Lung (tissue), 12 donors: Measurements from ENCODE around the gene WDR1. TPM values are rescaled to one million over a fixed set of nuclear protein-coding genes. Genes with fewer than 3 reads are reported as not detected.

ENCODE experiments used
- ATAC-seq: fragments of 200-7000 bp; cut with Tn5 transposase; one replicate; pipeline ENCODE4 v1.9.1; 2020; ENCODE audit warnings: moderate number of reproducible peaks; ENCODE audit not compliant: insufficient read depth, low FRiP score
- DNase-seq, 3 donors: peaks; one replicate each; pipeline ENCODE4 v3.0.0-alpha.2; 2013 to 2017
- H3K27ac ChIP-seq, 2 donors: one replicate each; pipeline ENCODE4 v1.5.1; 2013; ENCODE audit warnings: mild to moderate bottlenecking in 2 of 2, moderate library complexity in 2 of 2, control low read depth in 1 of 2, inconsistent platforms in 1 of 2, low read depth in 1 of 2, low read length in 1 of 2
- H3K27me3 ChIP-seq, 3 donors: one replicate each; pipeline ENCODE4 v1.5.1; 2013; ENCODE audit warnings: low read length in 2 of 3; ENCODE audit not compliant: control insufficient read depth in 3 of 3, insufficient read depth in 3 of 3
- H3K36me3 ChIP-seq, 4 donors: one replicate each; pipeline ENCODE4 v1.5.1; 2013; ENCODE audit warnings: low read length in 4 of 4, mild to moderate bottlenecking in 1 of 4, moderate library complexity in 1 of 4; ENCODE audit not compliant: control insufficient read depth in 4 of 4, insufficient read depth in 4 of 4
- H3K4me1 ChIP-seq, 5 donors: one replicate each; pipeline ENCODE4 v1.5.1; 2013; ENCODE audit warnings: low read length in 5 of 5, mild to moderate bottlenecking in 2 of 5, moderate library complexity in 1 of 5; ENCODE audit not compliant: control insufficient read depth in 5 of 5, insufficient read depth in 5 of 5
- H3K4me3 ChIP-seq: one replicate; pipeline ENCODE4 v1.5.1; 2013; ENCODE audit warnings: mild to moderate bottlenecking, control low read depth, moderate library complexity
- H3K9ac ChIP-seq, 2 donors: one replicate each; pipeline ENCODE4 v1.5.1; 2013; ENCODE audit warnings: low read length in 2 of 2, control low read depth in 1 of 2; ENCODE audit not compliant: insufficient read depth in 1 of 2
- H3K9me3 ChIP-seq, 4 donors: one replicate each; pipeline ENCODE4 v1.5.1; 2013; ENCODE audit warnings: low read length in 3 of 4, mild to moderate bottlenecking in 1 of 4, moderate library complexity in 1 of 4; ENCODE audit not compliant: control insufficient read depth in 4 of 4, insufficient read depth in 3 of 4
- WGBS, 2 donors: extraction: QIAGEN DNeasy Blood & Tissue Kit; methylation state at CpG; one replicate each; pipeline ENCODE4 v1.1.7; 2013; 5-methylcytosine and 5-hydroxymethylcytosine counted together
- polyA plus RNA-seq, 2 donors: library from polyadenylated mRNA; stranded (reverse); fragments of 200-250 nt; gene quantifications; one replicate each; pipeline ENCODE4 v1.2.1, GENCODE V29; 2013
- total RNA-seq, 2 donors: library from RNA; depleted of rRNA in 1 of 2; stranded (reverse); fragments of >200 nt in 1 of 2; gene quantifications; one replicate each; pipeline ENCODE4 v1.2.1, GENCODE V29; 2014 to 2021
- TF ChIP-seq, protein P1 (sequence below): IDR thresholded peaks from 2 replicates; pipeline ENCODE4 v1.5.1; 2012; ENCODE audit warnings: mild to moderate bottlenecking; ENCODE audit errors: control extremely low read depth, extremely low read depth
- donor health status: control.
- donor health status: control.
- donor health status: Bipolar disorder and iron deficiency.
- donor health status: healthy.
- donor health status: DM: yes; HTN: yes; CAD: no.

WDR1 gene
- total and polyA plus RNA-seq, 4 donors, result 72.0 to 325 (median 205) TPM

- Histone ChIP-seq H3K27me3 (no peaks in the 10 kb centered on the region), H3K36me3 (peaks cover 18 to 96% (median 44%) of the 10 kb centered on the region in 4 donors), H3K27ac (no peak overlapping the region), H3K9me3 (no peaks in the 10 kb centered on the region), H3K9ac (no peak overlapping the region), H3K4me1 (peaks cover 0 to 6% (median 0%) of the 10 kb centered on the region in 5 donors), H3K4me3 (no peak overlapping the region)
- TF ChIP-seq, protein P1, sequence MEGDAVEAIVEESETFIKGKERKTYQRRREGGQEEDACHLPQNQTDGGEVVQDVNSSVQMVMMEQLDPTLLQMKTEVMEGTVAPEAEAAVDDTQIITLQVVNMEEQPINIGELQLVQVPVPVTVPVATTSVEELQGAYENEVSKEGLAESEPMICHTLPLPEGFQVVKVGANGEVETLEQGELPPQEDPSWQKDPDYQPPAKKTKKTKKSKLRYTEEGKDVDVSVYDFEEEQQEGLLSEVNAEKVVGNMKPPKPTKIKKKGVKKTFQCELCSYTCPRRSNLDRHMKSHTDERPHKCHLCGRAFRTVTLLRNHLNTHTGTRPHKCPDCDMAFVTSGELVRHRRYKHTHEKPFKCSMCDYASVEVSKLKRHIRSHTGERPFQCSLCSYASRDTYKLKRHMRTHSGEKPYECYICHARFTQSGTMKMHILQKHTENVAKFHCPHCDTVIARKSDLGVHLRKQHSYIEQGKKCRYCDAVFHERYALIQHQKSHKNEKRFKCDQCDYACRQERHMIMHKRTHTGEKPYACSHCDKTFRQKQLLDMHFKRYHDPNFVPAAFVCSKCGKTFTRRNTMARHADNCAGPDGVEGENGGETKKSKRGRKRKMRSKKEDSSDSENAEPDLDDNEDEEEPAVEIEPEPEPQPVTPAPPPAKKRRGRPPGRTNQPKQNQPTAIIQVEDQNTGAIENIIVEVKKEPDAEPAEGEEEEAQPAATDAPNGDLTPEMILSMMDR, result no peak
- DNase-seq, result no peak
- 93 to 96% methylated on average over 10 of the region's 10 CpGs for WGBS, 2 donors
- ATAC-seq, result no peak
Observed at GRCh38 chr4:10080589-10081217, 35.9 kb downstream of the WDR1 start.

- peaks cover 22 to 96% (median 47%) of the 10 kb centered on the region in 4 donors for H3K36me3 ChIP-seq
- H3K4me3 ChIP-seq, result no peak overlapping the region
- peaks cover 0 to 6% (median 0%) of the 10 kb centered on the region in 5 donors for H3K4me1 ChIP-seq
- no peaks in the 10 kb centered on the region for H3K9me3 ChIP-seq
- ATAC-seq, result no peak
- H3K9ac ChIP-seq, result no peak overlapping the region
- WGBS, 2 donors, result 80 to 83% methylated on average over 8 of the region's 8 CpGs
- no peak overlapping the region for H3K27ac ChIP-seq
- no peak for DNase-seq
- TF ChIP-seq, protein P1, result no peak
- H3K27me3 ChIP-seq, result no peaks in the 10 kb centered on the region
Observed at GRCh38 chr4:10079912-10080588, 36.5 kb downstream of the WDR1 start.

DNA sequence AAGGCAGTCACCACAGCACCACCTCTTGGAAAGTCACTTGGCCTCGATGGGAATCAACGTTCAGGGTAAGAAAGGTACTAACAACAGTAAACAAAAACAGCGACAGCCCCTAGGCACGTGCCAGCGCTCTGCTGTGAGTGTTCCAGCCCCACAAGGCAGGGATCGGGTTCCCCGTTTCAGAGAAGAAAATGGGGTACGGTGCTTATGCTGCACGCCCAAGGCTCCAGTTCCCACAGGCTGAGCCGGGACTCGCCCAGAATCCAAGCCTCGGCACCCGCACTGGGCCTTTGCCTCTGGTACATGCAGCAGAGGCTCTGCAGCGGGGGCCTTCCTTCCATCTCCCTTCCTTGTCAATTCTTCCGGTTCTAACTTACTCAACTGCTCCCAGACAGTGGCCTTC is 37.3 kb downstream of the WDR1 start:
- Histone ChIP-seq H3K9me3 (no peaks in the 10 kb centered on the region), H3K27me3 (no peaks in the 10 kb centered on the region), H3K4me1 (peaks cover 0 to 4% (median 0%) of the 10 kb centered on the region in 5 donors), H3K9ac (no peak overlapping the region), H3K36me3 (peaks cover 30 to 93% (median 51%) of the 10 kb centered on the region in 4 donors), H3K27ac (peak overlapping the region in 1 of 2 donors; percentile 65), H3K4me3 (no peak overlapping the region)
- DNase-seq, result no peak
- TF ChIP-seq, protein P1, result no peak
- ATAC-seq, result no peak
- 83 to 88% methylated on average over 15 of the region's 15 CpGs for WGBS, 2 donors
